B cell (primary cell): ENCODE measurements around the gene CACNG6. TPM values are rescaled to one million over a fixed set of nuclear protein-coding genes. Genes with fewer than 3 reads are reported as not detected.

Experiments
- ATAC-seq: fragments of 200-7000 bp; cut with Tn5 transposase; one replicate; pipeline ENCODE4 v1.10.0; 2021; ENCODE audit warnings: low read depth, mild to moderate bottlenecking, moderate number of reproducible peaks, moderate library complexity
- CTCF ChIA-PET: fragments of 350-600 bp; sonication (Branson Sonifier 250); formaldehyde crosslinking; loops from one replicate; lab custom pipeline; 2021; ENCODE audit warnings: antibody characterized with exemption, inconsistent platforms; lab: Charles Lee
- POLR2A ChIA-PET: fragments of 350-600 bp; sonication (Branson Sonifier 250); formaldehyde crosslinking; loops from one replicate; lab custom pipeline; 2021; ENCODE audit warnings: antibody characterized with exemption; lab: Charles Lee
- DNase-seq: peaks from one replicate; pipeline ENCODE4 v3.0.0; 2013
- H2AFZ ChIP-seq: 2 replicates; pipeline ENCODE4 v1.6.1; 2012; ENCODE audit warnings: mild to moderate bottlenecking, low read depth, low read length; ENCODE audit not compliant: insufficient read depth, poor library complexity, severe bottlenecking
- H3K27ac ChIP-seq, 2 donors: 1 replicate in 1 of 2; 2 replicates in 1 of 2; pipeline ENCODE4 v1.5.1; 2012 to 2013; ENCODE audit warnings: low read length in 2 of 2, mild to moderate bottlenecking in 2 of 2, moderate library complexity in 1 of 2
- H3K27me3 ChIP-seq, 4 experiments: fragments of 200-600 bp in 1 of 4; sonication (generic) in 1 of 4; replicated peaks in 1 of 4; 1 replicate in 2 of 4; 2 replicates in 2 of 4; pipeline versions ENCODE4 v1.6.1 to v1.7.0; 2013 to 2016; ENCODE audit warnings: low read length in 3 of 4, mild to moderate bottlenecking in 2 of 4, mixed read lengths in 1 of 4, moderate library complexity in 1 of 4; ENCODE audit not compliant: insufficient read depth in 4 of 4, control insufficient read depth in 3 of 4; ENCODE audit errors: control extremely low read depth in 1 of 4
- H3K36me3 ChIP-seq, 2 experiments: replicated peaks in 1 of 2; 1 replicate in 1 of 2; 2 replicates in 1 of 2; pipeline versions ENCODE4 v1.6.1 to v1.7.1; 2013; ENCODE audit warnings: low read length in 1 of 2; ENCODE audit not compliant: insufficient read depth in 2 of 2, control insufficient read depth in 1 of 2; ENCODE audit errors: control extremely low read depth in 1 of 2, extremely low read depth in 1 of 2
- H3K4me1 ChIP-seq, 2 donors: fragments of 200-600 bp in 1 of 2; sonication (generic) in 1 of 2; 1 replicate in 1 of 2; 2 replicates in 1 of 2; pipeline versions ENCODE4 v1.5.1 to v1.6.1; 2013 to 2017; ENCODE audit warnings: low read length in 2 of 2; ENCODE audit not compliant: control insufficient read depth in 2 of 2, insufficient read depth in 2 of 2
- H3K4me2 ChIP-seq: replicated peaks from 2 replicates; pipeline ENCODE3; 2012; ENCODE audit warnings: mild to moderate bottlenecking, low read depth, low read length; ENCODE audit not compliant: poor library complexity, severe bottlenecking
- H3K4me3 ChIP-seq, 5 experiments: fragments of 200-600 bp in 1 of 5; sonication (generic) in 1 of 5; 1 replicate in 3 of 5; 2 replicates in 2 of 5; pipeline versions ENCODE4 v1.5.1 to v1.7.0; 2011 to 2016; ENCODE audit warnings: low read length in 4 of 5, mild to moderate bottlenecking in 4 of 5, low read depth in 2 of 5, control low read depth in 1 of 5, moderate library complexity in 1 of 5; ENCODE audit not compliant: insufficient read depth in 1 of 5; ENCODE audit errors: control extremely low read depth in 1 of 5, extremely low read depth in 1 of 5
- H3K79me2 ChIP-seq: fragments of 200-600 bp; sonication (generic); one replicate; pipeline ENCODE4 v1.6.0; 2016; ENCODE audit warnings: low read length; ENCODE audit not compliant: control insufficient read depth, insufficient read depth
- H3K9ac ChIP-seq: fragments of 200-600 bp; sonication (generic); 2 replicates; pipeline ENCODE4 v1.6.1; 2017; ENCODE audit warnings: mild to moderate bottlenecking, low read length, moderate library complexity
- H3K9me3 ChIP-seq, 3 donors: one replicate each; pipeline versions ENCODE4 v1.6.1 to v1.7.1; 2013; ENCODE audit warnings: low read length in 2 of 3; ENCODE audit not compliant: control insufficient read depth in 2 of 3, insufficient read depth in 1 of 3; ENCODE audit errors: control extremely low read depth in 1 of 3
- H4K20me1 ChIP-seq: 2 replicates; pipeline ENCODE4 v1.6.0; 2012; ENCODE audit warnings: mild to moderate bottlenecking, low read length; ENCODE audit not compliant: insufficient read depth, control insufficient read depth, poor library complexity, severe bottlenecking
- H3K27ac Mint-ChIP-seq: one replicate; pipeline ENCODE4 v1.8.0; 2021; ENCODE audit warnings: mixed read lengths
- H3K27me3 Mint-ChIP-seq: one replicate; pipeline ENCODE4 v1.8.0; 2021; ENCODE audit warnings: mixed read lengths
- H3K4me1 Mint-ChIP-seq: one replicate; pipeline ENCODE4 v1.8.0; 2021; ENCODE audit warnings: mixed read lengths
- H3K4me3 Mint-ChIP-seq: one replicate; pipeline ENCODE4 v1.8.0; 2021; ENCODE audit warnings: mixed read lengths
- H3K9me3 Mint-ChIP-seq: one replicate; pipeline ENCODE4 v1.8.0; 2022; ENCODE audit warnings: mixed read lengths; ENCODE audit not compliant: insufficient read depth
- CTCF ChIP-seq: fragments of 200-600 bp; IDR thresholded peaks from one replicate; pipeline ENCODE4 v1.8.0; 2022; ENCODE audit warnings: antibody characterized with exemption, mild to moderate bottlenecking
- EZH2 ChIP-seq: IDR thresholded peaks from 2 replicates; pipeline ENCODE4 v1.6.1; 2012; ENCODE audit warnings: borderline replicate concordance, low read depth, mild to moderate bottlenecking, moderate library complexity, low read length; ENCODE audit not compliant: insufficient read depth, poor library complexity, severe bottlenecking
- WGBS: methylation state at CpG from one replicate; pipeline ENCODE4 v1.1.5; 2013; ENCODE audit warnings: missing lambda C conversion rate; ENCODE audit not compliant: insufficient coverage; 5-methylcytosine and 5-hydroxymethylcytosine counted together
- intact Hi-C: fragments of 100-400 bp; cut with micrococcal nuclease; formaldehyde crosslinking; loops from one replicate; pipeline ENCODE4 v1.10.0; 2022
- polyA plus RNA-seq: library from polyadenylated mRNA; depleted of rRNA; stranded (reverse); fragments of >200 nt; gene quantifications from 2 replicates; pipeline ENCODE4 v1.2.3, GENCODE V29; 2012
- total RNA-seq, 2 donors: library from RNA; stranded (reverse); fragments of 120-200 nt in 1 of 2; gene quantifications; 1 replicate in 1 of 2; 2 replicates in 1 of 2; pipeline versions ENCODE4 v1.2.3 to v1.2.4, GENCODE V29; 2013 to 2022

Gene CACNG6
- total and polyA plus RNA-seq, 2 donors (not counting 1 experiment from before 2014, with no cell fraction given): not detected

- Mint-ChIP-seq H3K9me3 (no peaks in the 10 kb centered on the region), H3K27me3 (peaks cover 51% of the 10 kb centered on the region), H3K27ac (no peak overlapping the region), H3K4me1 (no peaks in the 10 kb centered on the region), H3K4me3 (no peak overlapping the region)
- Histone ChIP-seq H3K4me1 (no peaks in the 10 kb centered on the region), H3K27ac (no peak overlapping the region), H3K9ac (no peak overlapping the region), H3K4me2 (no peak overlapping the region), H3K79me2 (no peaks in the 10 kb centered on the region), H3K9me3 (peaks cover 0 to 14% (median 0%) of the 10 kb centered on the region in 3 donors), H3K36me3 (no peaks in the 10 kb centered on the region), H3K27me3 (peaks cover 0 to 14% (median 3%) of the 10 kb centered on the region in 4 experiments), H4K20me1 (no peaks in the 10 kb centered on the region), H2AFZ (no peak overlapping the region), H3K4me3 (no peak overlapping the region)
- ChIA-PET CTCF (no interaction called here), POLR2A (no interaction called here)
- intact Hi-C loops: no loop called here
- ATAC-seq: no peak
- TF ChIP-seq CTCF (no peak), EZH2 (no peak)
- WGBS: 20% methylated on average over 1 of the region's 7 CpGs
- DNase-seq: no peak
These were observed 6.8 kb downstream of the CACNG6 start for GRCh38 chr19:53998223-53998622.

- no peaks in the 10 kb centered on the region for H3K4me1 Mint-ChIP-seq
- Histone ChIP-seq H3K9me3 (peaks cover 0 to 11% (median 0%) of the 10 kb centered on the region in 3 donors), H3K4me2 (no peak overlapping the region), H3K9ac (no peak overlapping the region), H3K27ac (no peak overlapping the region), H3K79me2 (no peaks in the 10 kb centered on the region), H3K4me3 (no peak overlapping the region), H3K4me1 (no peaks in the 10 kb centered on the region), H2AFZ (no peak overlapping the region), H3K27me3 (peaks cover 0 to 4% (median 1%) of the 10 kb centered on the region in 4 experiments), H3K36me3 (no peaks in the 10 kb centered on the region), H4K20me1 (no peaks in the 10 kb centered on the region)
- ATAC-seq: no peak
- ChIA-PET CTCF (no interaction called here), POLR2A (no interaction called here)
- H3K27ac Mint-ChIP-seq: no peak overlapping the region
- TF ChIP-seq EZH2 (no peak), CTCF (no peak)
- intact Hi-C loops: no loop called here
- DNase-seq: no peak
- H3K9me3 Mint-ChIP-seq: no peaks in the 10 kb centered on the region
- no peak overlapping the region for H3K4me3 Mint-ChIP-seq
- WGBS: 76% methylated on average over 5 of the region's 5 CpGs
- H3K27me3 Mint-ChIP-seq: peaks cover 36% of the 10 kb centered on the region
These were observed 8.3 kb downstream of the CACNG6 start for GRCh38 chr19:53999694-54000093.
